Activated T-helper 2 cell treated with anti-CD3 and anti-CD28 coated beads, Interferon-gamma antibody, Interleukin-2, Interleukin-4, amounts not matched to agents 10 μg/mL and 5 μg/mL and 100 μg/mL, durations not matched to agents 14 hours and 24 hours and 36 hours (primary cell): ENCODE data around the gene STH. TPM values are rescaled to one million over a fixed set of nuclear protein-coding genes. Genes with fewer than 3 reads are reported as not detected.
A peak's percentile ranks its signal among the peaks of the same experiment; 100 is the strongest.
"Not testable (repeated sequence)": the region's sequence is repeated elsewhere in the genome, so short reads cannot be mapped to it uniquely, and the experiment has no call there.

ENCODE experiments used
- DNase-seq: peaks from one replicate; pipeline ENCODE4 v3.0.0; 2021; ENCODE audit warnings: low spot score
- H3K27ac Mint-ChIP-seq: one replicate; pipeline ENCODE4 v1.8.0; 2021; ENCODE audit warnings: mixed read lengths
- H3K27me3 Mint-ChIP-seq: one replicate; pipeline ENCODE4 v1.8.0; 2021; ENCODE audit warnings: low read depth, mixed read lengths
- H3K36me3 Mint-ChIP-seq: one replicate; pipeline ENCODE4 v1.8.0; 2021; ENCODE audit warnings: low read depth, mixed read lengths
- H3K4me1 Mint-ChIP-seq: one replicate; pipeline ENCODE4 v1.8.0; 2021; ENCODE audit warnings: low read depth, mixed read lengths
- H3K4me3 Mint-ChIP-seq: one replicate; pipeline ENCODE4 v1.8.0; 2021; ENCODE audit warnings: low read depth, mild to moderate bottlenecking, moderate library complexity, mixed read lengths
- H3K9me3 Mint-ChIP-seq: one replicate; pipeline ENCODE4 v1.8.0; 2021; ENCODE audit warnings: mixed read lengths
- intact Hi-C: fragments of 100-400 bp; cut with micrococcal nuclease; formaldehyde crosslinking; loops from one replicate; pipeline ENCODE4 v1.15.1; 2023
- total RNA-seq: library from RNA; stranded (reverse); gene quantifications from 2 replicates; pipeline ENCODE4 v1.2.3, GENCODE V29; 2022

STH gene
- total RNA-seq, 1 donor from 2014 or later: not detected

GRCh38 chr17:46006082-46006481 lies 7.0 kb downstream of the STH start:
- H3K4me1 Mint-ChIP-seq, H3K27me3 Mint-ChIP-seq, H3K27ac Mint-ChIP-seq, H3K9me3 Mint-ChIP-seq, H3K36me3 Mint-ChIP-seq, intact Hi-C loops, H3K4me3 Mint-ChIP-seq, DNase-seq: not testable (repeated sequence)

GRCh38 chr17:46007461-46007965 lies 8.5 kb downstream of the STH start:
- intact Hi-C loops: no loop called here
- no peak overlapping the region for H3K27ac Mint-ChIP-seq
- no peaks in the 10 kb centered on the region for H3K9me3 Mint-ChIP-seq
- no peaks in the 10 kb centered on the region for H3K4me1 Mint-ChIP-seq
- peaks cover 2% of the 10 kb centered on the region for H3K27me3 Mint-ChIP-seq
- no peaks in the 10 kb centered on the region for H3K36me3 Mint-ChIP-seq
- no peak overlapping the region for H3K4me3 Mint-ChIP-seq
- DNase-seq: no peak

DNA sequence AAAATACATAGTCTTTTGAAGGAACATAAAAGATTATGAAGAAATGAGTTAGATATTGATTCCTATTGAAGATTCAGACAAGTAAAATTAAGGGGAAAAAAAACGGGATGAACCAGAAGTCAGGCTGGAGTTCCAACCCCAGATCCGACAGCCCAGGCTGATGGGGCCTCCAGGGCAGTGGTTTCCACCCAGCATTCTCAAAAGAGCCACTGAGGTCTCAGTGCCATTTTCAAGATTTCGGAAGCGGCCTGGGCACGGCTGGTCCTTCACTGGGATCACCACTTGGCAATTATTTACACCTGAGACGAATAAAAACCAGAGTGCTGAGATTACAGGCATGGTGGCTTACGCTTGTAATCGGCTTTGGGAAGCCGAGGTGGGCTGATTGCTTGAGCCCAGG lies 9.5 kb downstream of the STH start:
- Mint-ChIP-seq H3K4me1 (no peaks in the 10 kb centered on the region), H3K9me3 (no peaks in the 10 kb centered on the region), H3K36me3 (no peaks in the 10 kb centered on the region), H3K4me3 (no peak overlapping the region), H3K27me3 (peaks cover 2% of the 10 kb centered on the region), H3K27ac (no peak overlapping the region)
- no peak for DNase-seq
- intact Hi-C loops: no loop called here

DNA sequence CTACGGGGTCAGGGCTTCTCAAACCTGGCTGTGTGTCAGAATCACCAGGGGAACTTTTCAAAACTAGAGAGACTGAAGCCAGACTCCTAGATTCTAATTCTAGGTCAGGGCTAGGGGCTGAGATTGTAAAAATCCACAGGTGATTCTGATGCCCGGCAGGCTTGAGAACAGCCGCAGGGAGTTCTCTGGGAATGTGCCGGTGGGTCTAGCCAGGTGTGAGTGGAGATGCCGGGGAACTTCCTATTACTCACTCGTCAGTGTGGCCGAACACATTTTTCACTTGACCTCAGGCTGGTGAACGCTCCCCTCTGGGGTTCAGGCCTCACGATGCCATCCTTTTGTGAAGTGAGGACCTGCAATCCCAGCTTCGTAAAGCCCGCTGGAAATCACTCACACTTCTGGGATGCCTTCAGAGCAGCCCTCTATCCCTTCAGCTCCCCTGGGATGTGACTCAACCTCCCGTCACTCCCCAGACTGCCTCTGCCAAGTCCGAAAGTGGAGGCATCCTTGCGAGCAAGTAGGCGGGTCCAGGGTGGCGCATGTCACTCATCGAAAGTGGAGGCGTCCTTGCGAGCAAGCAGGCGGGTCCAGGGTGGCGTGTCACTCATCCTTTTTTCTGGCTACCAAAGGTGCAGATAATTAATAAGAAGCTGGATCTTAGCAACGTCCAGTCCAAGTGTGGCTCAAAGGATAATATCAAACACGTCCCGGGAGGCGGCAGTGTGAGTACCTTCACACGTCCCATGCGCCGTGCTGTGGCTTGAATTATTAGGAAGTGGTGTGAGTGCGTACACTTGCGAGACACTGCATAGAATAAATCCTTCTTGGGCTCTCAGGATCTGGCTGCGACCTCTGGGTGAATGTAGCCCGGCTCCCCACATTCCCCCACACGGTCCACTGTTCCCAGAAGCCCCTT lies 10.9 kb downstream of the STH start:
- Mint-ChIP-seq H3K27ac (no peak overlapping the region), H3K4me3 (no peak overlapping the region), H3K36me3 (no peaks in the 10 kb centered on the region), H3K4me1 (no peaks in the 10 kb centered on the region), H3K27me3 (peaks cover 2% of the 10 kb centered on the region), H3K9me3 (no peaks in the 10 kb centered on the region)
- no peak for DNase-seq
- intact Hi-C loops: no loop called here

GRCh38 chr17:46010597-46011186 lies 11.6 kb downstream of the STH start:
- Mint-ChIP-seq H3K27ac (no peak overlapping the region), H3K27me3 (peaks cover 2% of the 10 kb centered on the region)
- intact Hi-C loops: no loop called here

DNA sequence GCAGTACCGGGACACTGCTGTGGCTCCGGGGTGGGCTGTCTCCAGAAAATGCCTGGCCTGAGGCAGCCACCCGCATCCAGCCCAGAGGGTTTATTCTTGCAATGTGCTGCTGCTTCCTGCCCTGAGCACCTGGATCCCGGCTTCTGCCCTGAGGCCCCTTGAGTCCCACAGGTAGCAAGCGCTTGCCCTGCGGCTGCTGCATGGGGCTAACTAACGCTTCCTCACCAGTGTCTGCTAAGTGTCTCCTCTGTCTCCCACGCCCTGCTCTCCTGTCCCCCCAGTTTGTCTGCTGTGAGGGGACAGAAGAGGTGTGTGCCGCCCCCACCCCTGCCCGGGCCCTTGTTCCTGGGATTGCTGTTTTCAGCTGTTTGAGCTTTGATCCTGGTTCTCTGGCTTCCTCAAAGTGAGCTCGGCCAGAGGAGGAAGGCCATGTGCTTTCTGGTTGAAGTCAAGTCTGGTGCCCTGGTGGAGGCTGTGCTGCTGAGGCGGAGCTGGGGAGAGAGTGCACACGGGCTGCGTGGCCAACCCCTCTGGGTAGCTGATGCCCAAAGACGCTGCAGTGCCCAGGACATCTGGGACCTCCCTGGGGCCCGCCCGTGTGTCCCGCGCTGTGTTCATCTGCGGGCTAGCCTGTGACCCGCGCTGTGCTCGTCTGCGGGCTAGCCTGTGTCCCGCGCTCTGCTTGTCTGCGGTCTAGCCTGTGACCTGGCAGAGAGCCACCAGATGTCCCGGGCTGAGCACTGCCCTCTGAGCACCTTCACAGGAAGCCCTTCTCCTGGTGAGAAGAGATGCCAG lies 12.9 kb downstream of the STH start:
- H3K4me3 Mint-ChIP-seq: no peak overlapping the region
- H3K9me3 Mint-ChIP-seq: no peaks in the 10 kb centered on the region
- no peaks in the 10 kb centered on the region for H3K36me3 Mint-ChIP-seq
- intact Hi-C loops: no loop called here
- no peak for DNase-seq
- H3K27me3 Mint-ChIP-seq: no peaks in the 10 kb centered on the region
- no peaks in the 10 kb centered on the region for H3K4me1 Mint-ChIP-seq
- H3K27ac Mint-ChIP-seq: no peak overlapping the region

More at GRCh38 chr17:46010597-46011186, 11.6 kb downstream of the STH start:
- H3K9me3 Mint-ChIP-seq: no peaks in the 10 kb centered on the region
- no peak overlapping the region for H3K4me3 Mint-ChIP-seq
- no peaks in the 10 kb centered on the region for H3K36me3 Mint-ChIP-seq
- no peak for DNase-seq
- H3K4me1 Mint-ChIP-seq: no peaks in the 10 kb centered on the region

GRCh38 chr17:46012506-46013079 lies 13.5 kb downstream of the STH start:
- no peaks in the 10 kb centered on the region for H3K9me3 Mint-ChIP-seq
- no peaks in the 10 kb centered on the region for H3K27me3 Mint-ChIP-seq

GRCh38 chr17:46013127-46013501 lies 14.1 kb downstream of the STH start:
- no peak overlapping the region for H3K4me3 Mint-ChIP-seq
- no peaks in the 10 kb centered on the region for H3K4me1 Mint-ChIP-seq
- intact Hi-C loops: no loop called here
- H3K27me3 Mint-ChIP-seq: no peaks in the 10 kb centered on the region
- DNase-seq: no peak
- no peak overlapping the region for H3K27ac Mint-ChIP-seq
- H3K36me3 Mint-ChIP-seq: no peaks in the 10 kb centered on the region
- no peaks in the 10 kb centered on the region for H3K9me3 Mint-ChIP-seq

More at GRCh38 chr17:46012506-46013079, 13.5 kb downstream of the STH start:
- H3K27ac Mint-ChIP-seq: no peak overlapping the region
- intact Hi-C loops: no loop called here
- no peak for DNase-seq
- no peaks in the 10 kb centered on the region for H3K36me3 Mint-ChIP-seq
- H3K4me3 Mint-ChIP-seq: no peak overlapping the region
- H3K4me1 Mint-ChIP-seq: no peaks in the 10 kb centered on the region

DNA sequence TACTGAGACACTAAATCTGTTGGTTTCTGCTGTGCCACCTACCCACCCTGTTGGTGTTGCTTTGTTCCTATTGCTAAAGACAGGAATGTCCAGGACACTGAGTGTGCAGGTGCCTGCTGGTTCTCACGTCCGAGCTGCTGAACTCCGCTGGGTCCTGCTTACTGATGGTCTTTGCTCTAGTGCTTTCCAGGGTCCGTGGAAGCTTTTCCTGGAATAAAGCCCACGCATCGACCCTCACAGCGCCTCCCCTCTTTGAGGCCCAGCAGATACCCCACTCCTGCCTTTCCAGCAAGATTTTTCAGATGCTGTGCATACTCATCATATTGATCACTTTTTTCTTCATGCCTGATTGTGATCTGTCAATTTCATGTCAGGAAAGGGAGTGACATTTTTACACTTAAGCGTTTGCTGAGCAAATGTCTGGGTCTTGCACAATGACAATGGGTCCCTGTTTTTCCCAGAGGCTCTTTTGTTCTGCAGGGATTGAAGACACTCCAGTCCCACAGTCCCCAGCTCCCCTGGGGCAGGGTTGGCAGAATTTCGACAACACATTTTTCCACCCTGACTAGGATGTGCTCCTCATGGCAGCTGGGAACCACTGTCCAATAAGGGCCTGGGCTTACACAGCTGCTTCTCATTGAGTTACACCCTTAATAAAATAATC lies 14.6 kb downstream of the STH start:
- Mint-ChIP-seq H3K36me3 (no peaks in the 10 kb centered on the region), H3K27me3 (no peaks in the 10 kb centered on the region), H3K27ac (no peak overlapping the region), H3K4me1 (no peaks in the 10 kb centered on the region), H3K4me3 (no peak overlapping the region), H3K9me3 (no peaks in the 10 kb centered on the region)
- no peak for DNase-seq
- intact Hi-C loops: no loop called here

DNA sequence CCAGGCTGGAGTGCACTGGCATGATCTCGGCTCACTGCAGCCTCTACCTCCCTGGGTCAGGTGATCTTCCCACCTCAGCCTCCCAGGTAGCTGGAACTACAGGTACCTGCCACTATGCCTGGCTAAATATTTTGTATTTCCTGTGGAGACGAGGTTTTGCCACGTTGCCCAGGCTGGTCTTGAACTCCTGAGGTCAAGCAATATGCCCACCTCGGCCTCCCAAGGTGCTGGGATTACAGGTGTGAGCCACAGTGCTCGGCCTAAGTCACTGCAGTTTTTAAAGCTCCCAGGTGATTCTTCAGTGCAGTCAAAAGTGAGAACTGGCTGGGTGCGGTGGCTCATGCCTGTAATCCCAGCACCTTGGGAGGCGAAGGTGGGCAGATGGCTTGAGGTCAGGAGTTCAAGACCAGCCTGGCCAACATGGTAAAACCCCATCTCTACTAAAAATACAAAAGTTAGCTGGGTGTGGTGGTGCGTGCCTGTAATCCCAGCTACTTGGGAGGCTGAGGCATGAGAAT lies 20.4 kb downstream of the STH start:
- H3K9me3 Mint-ChIP-seq, DNase-seq, H3K27me3 Mint-ChIP-seq, H3K4me3 Mint-ChIP-seq, intact Hi-C loops: not testable (repeated sequence)
- Mint-ChIP-seq H3K4me1 (peaks cover 12% of the 10 kb centered on the region), H3K27ac (peak overlapping the region; percentile 17), H3K36me3 (peaks cover 15% of the 10 kb centered on the region)

GRCh38 chr17:46020023-46020761 lies 21.1 kb downstream of the STH start:
- no peaks in the 10 kb centered on the region for H3K27me3 Mint-ChIP-seq
- H3K36me3 Mint-ChIP-seq: peaks cover 15% of the 10 kb centered on the region
- no peaks in the 10 kb centered on the region for H3K9me3 Mint-ChIP-seq
- intact Hi-C loops: no loop called here
- H3K27ac Mint-ChIP-seq: peak overlapping the region; percentile 63
- peak; percentile 31 for DNase-seq
- peaks cover 12% of the 10 kb centered on the region for H3K4me1 Mint-ChIP-seq
- H3K4me3 Mint-ChIP-seq: no peak overlapping the region
